Measurements from ENCODE around the gene NCL.

- TF ChIP-seq CTCF (IDR thresholded peaks at IDR 0.05; ENCODE audit: insufficient read depth, low read length, poor library complexity, severe bottlenecking) (no peak), EZH2phosphoT487 (conservative IDR thresholded peaks at IDR 0.05; ENCODE audit: low read length) (no peak)
Observed at GRCh38 chr2:231425291-231425810, 38.9 kb downstream of the NCL start.

Measured in SU-DHL-6 (cell line).